Calu3 (cell line): ENCODE measurements around the gene LYAR. TPM values are rescaled to one million over a fixed set of nuclear protein-coding genes. Genes with fewer than 3 reads are reported as not detected.

Source experiments
- BruUV-seq: library from RNA; stranded (reverse); fragments of 400-500 nt; replicated peaks from 2 replicates; lab custom pipeline; 2021; lab: Mats Ljungman, UMichigan
- CTCF ChIA-PET: fragments of 300-600 bp; sonication (Branson Sonifier 250); formaldehyde crosslinking; loops from one replicate; lab custom pipeline; 2022; ENCODE audit warnings: antibody characterized with exemption; lab: Charles Lee
- DNase-seq: peaks from one replicate; pipeline ENCODE4 v3.0.0; 2022
- H3K27ac Mint-ChIP-seq: one replicate; pipeline ENCODE4 v1.8.0; 2022; ENCODE audit warnings: mixed read lengths; ENCODE audit not compliant: unreplicated experiment
- H3K27me3 Mint-ChIP-seq: one replicate; pipeline ENCODE4 v1.8.0; 2022; ENCODE audit warnings: mixed read lengths; ENCODE audit not compliant: unreplicated experiment
- H3K36me3 Mint-ChIP-seq: one replicate; pipeline ENCODE4 v1.8.0; 2022; ENCODE audit warnings: mild to moderate bottlenecking, moderate library complexity, mixed read lengths; ENCODE audit not compliant: insufficient read depth, unreplicated experiment
- H3K4me1 Mint-ChIP-seq: one replicate; pipeline ENCODE4 v1.8.0; 2022; ENCODE audit warnings: mild to moderate bottlenecking, low read depth, mixed read lengths; ENCODE audit not compliant: unreplicated experiment
- H3K4me3 Mint-ChIP-seq: one replicate; pipeline ENCODE4 v1.8.0; 2022; ENCODE audit warnings: mild to moderate bottlenecking, low read depth, moderate library complexity, mixed read lengths; ENCODE audit not compliant: unreplicated experiment
- H3K9me3 Mint-ChIP-seq: one replicate; pipeline ENCODE4 v1.8.0; 2022; ENCODE audit warnings: low read depth, mixed read lengths; ENCODE audit not compliant: unreplicated experiment
- intact Hi-C: fragments of 100-400 bp; cut with micrococcal nuclease; formaldehyde crosslinking; loops from one replicate; pipeline ENCODE4 v1.10.0; 2022; ENCODE audit not compliant: unreplicated experiment
- total RNA-seq: library from RNA; stranded (reverse); gene quantifications from 2 replicates; pipeline ENCODE4 v1.2.3, GENCODE V29; 2022
- TF ChIP-seq, protein P1 (sequence below): fragments of 200-600 bp; IDR thresholded peaks from one replicate; pipeline ENCODE4 v1.8.0; 2022; ENCODE audit warnings: antibody characterized with exemption; ENCODE audit not compliant: unreplicated experiment

The LYAR gene
- total RNA-seq, 1 experiment from 2014 or later: 19.1 TPM

DNA sequence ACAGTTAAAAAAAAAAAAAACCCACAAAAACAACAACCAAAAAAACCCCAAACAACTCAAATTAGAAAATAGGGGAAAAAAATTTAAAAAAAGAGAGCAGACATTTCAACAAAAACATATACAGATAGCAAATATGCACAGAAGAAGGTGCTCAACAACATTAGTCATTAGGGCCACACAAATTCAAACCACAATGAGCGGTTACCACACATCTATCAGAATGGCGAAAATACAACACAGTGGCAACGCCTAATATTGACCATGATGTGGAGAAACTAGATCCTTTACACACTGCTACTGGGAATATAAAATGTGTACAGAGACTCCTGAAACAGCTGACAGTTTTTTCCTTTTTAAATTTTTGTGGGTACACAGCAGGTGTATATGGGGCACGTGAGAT is 19.4 kb downstream of the LYAR start:
- CTCF ChIA-PET: no interaction called here
- intact Hi-C loops: no loop called here
- no peaks in the 10 kb centered on the region for H3K9me3 Mint-ChIP-seq

DNA sequence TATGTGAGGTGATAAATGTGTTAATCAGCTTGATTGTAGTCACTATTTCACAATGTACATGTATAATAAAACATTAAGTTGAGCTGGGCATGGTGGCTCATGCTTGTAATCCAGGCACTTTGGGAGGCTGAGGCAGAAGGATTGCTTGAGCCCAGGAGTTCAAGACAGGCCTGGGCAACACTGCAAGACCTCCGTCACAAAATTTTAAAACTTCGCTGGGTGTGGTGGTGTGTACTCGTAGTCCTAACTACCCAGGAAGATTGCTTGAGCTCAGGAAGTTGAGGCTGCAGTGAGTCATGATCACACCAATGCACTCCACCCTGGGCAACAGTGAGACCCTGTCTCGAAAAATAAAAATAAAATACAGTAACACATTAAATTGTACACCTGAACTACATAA is 20.1 kb downstream of the LYAR start:
- Mint-ChIP-seq H3K27ac (no peak overlapping the region), H3K27me3 (no peaks in the 10 kb centered on the region), H3K9me3 (no peaks in the 10 kb centered on the region), H3K4me3 (no peak overlapping the region), H3K4me1 (no peaks in the 10 kb centered on the region), H3K36me3 (peaks cover 6% of the 10 kb centered on the region)
- CTCF ChIA-PET: no interaction called here
- TF ChIP-seq, protein P1, sequence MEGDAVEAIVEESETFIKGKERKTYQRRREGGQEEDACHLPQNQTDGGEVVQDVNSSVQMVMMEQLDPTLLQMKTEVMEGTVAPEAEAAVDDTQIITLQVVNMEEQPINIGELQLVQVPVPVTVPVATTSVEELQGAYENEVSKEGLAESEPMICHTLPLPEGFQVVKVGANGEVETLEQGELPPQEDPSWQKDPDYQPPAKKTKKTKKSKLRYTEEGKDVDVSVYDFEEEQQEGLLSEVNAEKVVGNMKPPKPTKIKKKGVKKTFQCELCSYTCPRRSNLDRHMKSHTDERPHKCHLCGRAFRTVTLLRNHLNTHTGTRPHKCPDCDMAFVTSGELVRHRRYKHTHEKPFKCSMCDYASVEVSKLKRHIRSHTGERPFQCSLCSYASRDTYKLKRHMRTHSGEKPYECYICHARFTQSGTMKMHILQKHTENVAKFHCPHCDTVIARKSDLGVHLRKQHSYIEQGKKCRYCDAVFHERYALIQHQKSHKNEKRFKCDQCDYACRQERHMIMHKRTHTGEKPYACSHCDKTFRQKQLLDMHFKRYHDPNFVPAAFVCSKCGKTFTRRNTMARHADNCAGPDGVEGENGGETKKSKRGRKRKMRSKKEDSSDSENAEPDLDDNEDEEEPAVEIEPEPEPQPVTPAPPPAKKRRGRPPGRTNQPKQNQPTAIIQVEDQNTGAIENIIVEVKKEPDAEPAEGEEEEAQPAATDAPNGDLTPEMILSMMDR: no peak
- DNase-seq: no peak
- no TSS peak for BruUV-seq
- intact Hi-C loops: no loop called here

More for the DNA sequence above, 19.4 kb downstream of the LYAR start:
- DNase-seq: no peak
- BruUV-seq: no TSS peak
- H3K27ac Mint-ChIP-seq: no peak overlapping the region
- no peaks in the 10 kb centered on the region for H3K27me3 Mint-ChIP-seq
- no peak overlapping the region for H3K4me3 Mint-ChIP-seq
- H3K36me3 Mint-ChIP-seq: peaks cover 6% of the 10 kb centered on the region
- TF ChIP-seq, protein P1: no peak
- no peaks in the 10 kb centered on the region for H3K4me1 Mint-ChIP-seq

GRCh38 chr4:4269331-4269731 is 20.6 kb downstream of the LYAR start:
- no peak overlapping the region for H3K27ac Mint-ChIP-seq
- TF ChIP-seq, protein P1: no peak
- CTCF ChIA-PET: no interaction called here
- no peaks in the 10 kb centered on the region for H3K27me3 Mint-ChIP-seq
- H3K4me1 Mint-ChIP-seq: no peaks in the 10 kb centered on the region
- no peak overlapping the region for H3K4me3 Mint-ChIP-seq
- H3K36me3 Mint-ChIP-seq: peaks cover 2% of the 10 kb centered on the region
- intact Hi-C loops: no loop called here
- no peak for DNase-seq
- BruUV-seq: no TSS peak
- H3K9me3 Mint-ChIP-seq: no peaks in the 10 kb centered on the region

DNA sequence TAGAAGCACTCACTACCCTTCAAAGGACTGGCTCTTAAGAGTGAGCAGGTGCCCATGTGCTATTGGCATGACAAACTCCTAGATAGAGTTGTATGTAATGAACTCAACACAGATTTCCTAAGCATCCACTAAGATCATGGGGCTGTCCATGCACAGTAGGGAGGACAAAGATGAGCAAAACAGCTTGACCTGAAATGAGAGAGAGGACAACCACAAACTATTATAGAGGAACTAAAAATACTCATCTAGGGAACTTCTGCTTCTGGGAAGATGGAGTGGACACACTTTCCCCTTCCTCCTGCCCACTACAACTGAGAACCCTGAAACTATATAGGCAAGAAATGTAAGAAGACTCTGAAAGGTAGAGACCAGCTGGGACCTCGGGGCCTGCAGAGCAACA is 21.2 kb downstream of the LYAR start:
- Mint-ChIP-seq H3K36me3 (no peaks in the 10 kb centered on the region), H3K4me1 (no peaks in the 10 kb centered on the region), H3K27me3 (no peaks in the 10 kb centered on the region)

More for the DNA sequence above, 21.2 kb downstream of the LYAR start:
- no peak for DNase-seq
- intact Hi-C loops: no loop called here
- no peaks in the 10 kb centered on the region for H3K9me3 Mint-ChIP-seq
- TF ChIP-seq, protein P1: no peak
- CTCF ChIA-PET: no interaction called here
- no TSS peak for BruUV-seq
- H3K27ac Mint-ChIP-seq: no peak overlapping the region
- H3K4me3 Mint-ChIP-seq: no peak overlapping the region
